T-cell (primary cell): ENCODE results near the gene PDGFRA. TPM values are rescaled to one million over a fixed set of nuclear protein-coding genes. Genes with fewer than 3 reads are reported as not detected.
"Not testable (repeated sequence)": the region's sequence is repeated elsewhere in the genome, so short reads cannot be mapped to it uniquely, and the experiment has no call there.

Experiments used
- ATAC-seq, 4 experiments: fragments of 200-7000 bp in 3 of 4; fragments of 150-1000 bp in 1 of 4; cut with Tn5 transposase; replicated peaks in 1 of 4; 1 replicate in 3 of 4; 2 replicates in 1 of 4; pipeline ENCODE4 v1.10.0; 2021; ENCODE audit warnings: moderate library complexity in 3 of 4, mild to moderate bottlenecking in 2 of 4, moderate number of reproducible peaks in 1 of 4
- CTCF ChIA-PET, 2 donors: fragments of 300-600 bp; sonication (Branson Sonifier 250); formaldehyde crosslinking; loops; one replicate each; lab custom pipeline; 2022; ENCODE audit warnings: antibody characterized with exemption in 2 of 2; lab: Charles Lee
- POLR2A ChIA-PET, 2 donors: fragments of 300-600 bp; sonication (Branson Sonifier 250); formaldehyde crosslinking; loops; one replicate each; lab custom pipeline; 2022; ENCODE audit warnings: antibody characterized with exemption in 2 of 2; lab: Charles Lee
- DNase-seq, 35 experiments: peaks; one replicate each; pipeline versions ENCODE4 v3.0.0 to v3.0.0-alpha.2; 2013 to 2023
- H3K27ac ChIP-seq: one replicate; pipeline ENCODE4 v1.5.1; 2013; ENCODE audit warnings: low read length
- H3K27me3 ChIP-seq, 2 experiments: replicated peaks in 1 of 2; 1 replicate in 1 of 2; 2 replicates in 1 of 2; pipeline versions ENCODE4 v1.6.1 to v1.7.0; 2013; ENCODE audit warnings: low read length in 1 of 2, mixed read lengths in 1 of 2; ENCODE audit not compliant: control insufficient read depth in 2 of 2, insufficient read depth in 2 of 2; ENCODE audit errors: extremely low read depth in 1 of 2
- H3K36me3 ChIP-seq, 2 donors: 1 replicate in 1 of 2; 2 replicates in 1 of 2; pipeline versions ENCODE4 v1.6.1 to v1.7.0; 2013; ENCODE audit warnings: low read length in 1 of 2; ENCODE audit not compliant: control insufficient read depth in 2 of 2, insufficient read depth in 1 of 2; ENCODE audit errors: extremely low read depth in 1 of 2
- H3K4me1 ChIP-seq, 2 experiments: 1 replicate in 1 of 2; 2 replicates in 1 of 2; pipeline versions ENCODE4 v1.6.1 to v1.7.0; 2013; ENCODE audit warnings: low read length in 2 of 2, mixed read lengths in 1 of 2; ENCODE audit not compliant: insufficient read depth in 2 of 2, control insufficient read depth in 1 of 2; ENCODE audit errors: extremely low read depth in 1 of 2
- H3K4me3 ChIP-seq, 2 donors: 1 replicate in 1 of 2; 2 replicates in 1 of 2; pipeline versions ENCODE4 v1.5.1 to v1.7.0; 2013; ENCODE audit warnings: mild to moderate bottlenecking in 2 of 2, low read length in 1 of 2, moderate library complexity in 1 of 2; ENCODE audit not compliant: control insufficient read depth in 1 of 2; ENCODE audit errors: extremely low read depth in 1 of 2
- H3K9me3 ChIP-seq: 2 replicates; pipeline ENCODE4 v1.7.0; 2013
- H3K27ac Mint-ChIP-seq, 2 donors: one replicate each; pipeline ENCODE4 v1.8.0; 2020 to 2021; ENCODE audit warnings: mild to moderate bottlenecking in 2 of 2, mixed read lengths in 2 of 2
- H3K27me3 Mint-ChIP-seq, 2 donors: one replicate each; pipeline ENCODE4 v1.8.0; 2021 to 2022; ENCODE audit warnings: mixed read lengths in 2 of 2
- H3K36me3 Mint-ChIP-seq: one replicate; pipeline ENCODE4 v1.8.0; 2021; ENCODE audit warnings: mixed read lengths
- H3K4me1 Mint-ChIP-seq, 3 donors: one replicate each; pipeline ENCODE4 v1.8.0; 2020 to 2022; ENCODE audit warnings: mixed read lengths in 3 of 3, mild to moderate bottlenecking in 1 of 3
- H3K4me3 Mint-ChIP-seq, 3 donors: one replicate each; pipeline ENCODE4 v1.8.0; 2020 to 2022; ENCODE audit warnings: mild to moderate bottlenecking in 3 of 3, mixed read lengths in 3 of 3, moderate library complexity in 3 of 3
- H3K9me3 Mint-ChIP-seq, 3 donors: one replicate each; pipeline ENCODE4 v1.8.0; 2020 to 2022; ENCODE audit warnings: mixed read lengths in 3 of 3
- WGBS: methylation state at CpG from one replicate; pipeline ENCODE4 v1.1.5; 2013; ENCODE audit warnings: missing lambda C conversion rate; ENCODE audit not compliant: insufficient coverage; 5-methylcytosine and 5-hydroxymethylcytosine counted together
- total RNA-seq, 35 experiments: library from RNA in 6 of 35; stranded (reverse) in 6 of 35; fragments of 120-200 nt in 1 of 35; gene quantifications; one replicate each; pipeline versions ENCODE4 v1.2.1 to v1.2.4 and lab custom pipeline; 2013 to 2026

Gene PDGFRA
- total RNA-seq, 5 donors from 2014 or later (not counting 1 experiment from before 2014, with no cell fraction given): 0.29 to 0.39 (median 0.32) TPM; not detected in 2

GRCh38 chr4:54337009-54337408 is 107.9 kb downstream of the PDGFRA start:
- no peaks in the 10 kb centered on the region for H3K4me1 Mint-ChIP-seq
- no peaks in the 10 kb centered on the region for H3K4me1 ChIP-seq
- ChIA-PET CTCF (no interaction called here), POLR2A (no interaction called here)
- ATAC-seq: no peak
- H3K4me3 ChIP-seq: no peak overlapping the region
- no peak overlapping the region for H3K27ac ChIP-seq
- H3K27me3 ChIP-seq: peaks cover 0 to 8% of the 10 kb centered on the region in 2 experiments
- H3K36me3 ChIP-seq: no peaks in the 10 kb centered on the region
- 100% methylated on average over 1 of the region's 4 CpGs for WGBS
- no peak overlapping the region for H3K4me3 Mint-ChIP-seq
- no peaks in the 10 kb centered on the region for H3K9me3 ChIP-seq
- no peak for DNase-seq
- peaks cover 8 to 26% of the 10 kb centered on the region in 2 donors for H3K27me3 Mint-ChIP-seq
- no peaks in the 10 kb centered on the region for H3K9me3 Mint-ChIP-seq
- H3K36me3 Mint-ChIP-seq: no peaks in the 10 kb centered on the region
- no peak overlapping the region for H3K27ac Mint-ChIP-seq

GRCh38 chr4:54342067-54342466 is 113.0 kb downstream of the PDGFRA start:
- ATAC-seq, H3K27me3 ChIP-seq, H3K4me3 ChIP-seq, H3K36me3 ChIP-seq, CTCF ChIA-PET, H3K9me3 ChIP-seq, H3K27ac Mint-ChIP-seq, H3K4me1 Mint-ChIP-seq, DNase-seq, H3K27ac ChIP-seq, H3K36me3 Mint-ChIP-seq, POLR2A ChIA-PET, H3K9me3 Mint-ChIP-seq, H3K4me1 ChIP-seq, H3K4me3 Mint-ChIP-seq: not testable (repeated sequence)
- H3K27me3 Mint-ChIP-seq: peaks cover 0 to 23% of the 10 kb centered on the region in 2 donors
- no CpG with 5 or more reads among the region's 3 CpGs for WGBS

Other genes starting within 250 kb of the PDGFRA start
- 10 to 100 TPM; 38.8 to 59.3 (median 40.5) TPM for gene CHIC2, start 164.7 kb upstream of the PDGFRA start, total RNA-seq
- gene GSX2, start 129.1 kb upstream of the PDGFRA start, total RNA-seq: not detected